HepG2 (cell line): Measurements from ENCODE around the gene PPP1CB. TPM values are rescaled to one million over a fixed set of nuclear protein-coding genes. Genes with fewer than 3 reads are reported as not detected.

ENCODE experiments used
- FOXA3 ChIP-seq: IDR thresholded peaks from 2 replicates; pipeline ENCODE4 v1.6.1; 2016; ENCODE audit warnings: missing genetic modification reagents, missing compliant biosample characterization
- FOXM1 ChIP-seq: sonication (generic); formaldehyde crosslinking; IDR thresholded peaks from 2 replicates; pipeline ENCODE4 v1.5.0; 2020; ENCODE audit warnings: missing genetic modification reagents
- GFI1 ChIP-seq: sonication (generic); formaldehyde crosslinking; IDR thresholded peaks from 2 replicates; pipeline ENCODE4 v1.5.0; 2020; ENCODE audit warnings: missing genetic modification reagents, mild to moderate bottlenecking, borderline replicate concordance
- GPBP1L1 ChIP-seq: sonication (generic); formaldehyde crosslinking; IDR thresholded peaks from 2 replicates; pipeline ENCODE4 v1.5.0; 2020; ENCODE audit warnings: mild to moderate bottlenecking, missing genetic modification reagents
- LRRFIP1 ChIP-seq: sonication (generic); formaldehyde crosslinking; conservative IDR thresholded peaks from 2 replicates; pipeline ENCODE4 v1.4.0; 2020; ENCODE audit warnings: missing genetic modification reagents
- MEIS1 ChIP-seq: sonication (generic); formaldehyde crosslinking; IDR thresholded peaks from 2 replicates; pipeline ENCODE4 v1.9.0; 2021; ENCODE audit warnings: mild to moderate bottlenecking, missing genetic modification reagents, moderate library complexity, borderline replicate concordance
- NCOA1 ChIP-seq: sonication (generic); formaldehyde crosslinking; IDR thresholded peaks from 2 replicates; pipeline ENCODE4 v1.9.0; 2021; ENCODE audit warnings: missing genetic modification reagents
- NFE2L1 ChIP-seq: sonication (generic); formaldehyde crosslinking; IDR thresholded peaks from 2 replicates; pipeline ENCODE4 v1.4.0; 2020; ENCODE audit warnings: missing genetic modification reagents, mild to moderate bottlenecking, borderline replicate concordance
- PRPF4 ChIP-seq: fragments of 200-400 bp; formaldehyde crosslinking; IDR thresholded peaks from 2 replicates; pipeline ENCODE4 v1.6.1; 2016; ENCODE audit warnings: low read length, low read depth; ENCODE audit not compliant: poor library complexity, severe bottlenecking
- SAFB2 ChIP-seq: sonication (generic); formaldehyde crosslinking; IDR thresholded peaks from 2 replicates; pipeline ENCODE4 v1.5.1; 2020; ENCODE audit warnings: missing genetic modification reagents, low read depth, mild to moderate bottlenecking, borderline replicate concordance
- polyA plus RNA-seq, 8 experiments: library from polyadenylated mRNA; depleted of rRNA in 3 of 8; stranded (reverse) in 7 of 8; unstranded in 1 of 8; fragments of >200 nt; fragmentation: Illumina TruSeq in 4 of 8; extraction: Trizol in 4 of 8; gene quantifications; 2 replicates each; pipeline versions ENCODE4 v1.2.1 to v1.2.3, GENCODE V29; 2011 to 2016; ENCODE audit warnings: low read depth in 4 of 8, missing spikeins in 1 of 8, mixed read lengths in 1 of 8; ENCODE audit not compliant: insufficient read depth in 1 of 8
- total RNA-seq, 5 experiments: library from RNA; depleted of rRNA; stranded (reverse); fragments of >200 nt; fragmentation: Illumina TruSeq; extraction: Trizol; gene quantifications; 2 replicates each; pipeline ENCODE4 v1.2.3, GENCODE V29; 2016; ENCODE audit warnings: low read depth in 1 of 5
- TF ChIP-seq, protein P1 (sequence below): sonication (generic); formaldehyde crosslinking; IDR thresholded peaks from 2 replicates; pipeline ENCODE4 v1.5.1; 2020; ENCODE audit warnings: mild to moderate bottlenecking, missing genetic modification reagents, moderate library complexity
- TF ChIP-seq, protein P2 (sequence below): sonication (generic); formaldehyde crosslinking; conservative IDR thresholded peaks from 2 replicates; pipeline ENCODE4 v1.4.0; 2020; ENCODE audit warnings: missing genetic modification reagents
- TF ChIP-seq, protein P3 (sequence below): sonication (generic); formaldehyde crosslinking; IDR thresholded peaks from 2 replicates; pipeline ENCODE4 v1.5.1; 2020; ENCODE audit warnings: mild to moderate bottlenecking, missing genetic modification reagents
- TF ChIP-seq, protein P4 (sequence below): sonication (generic); formaldehyde crosslinking; IDR thresholded peaks from 2 replicates; pipeline ENCODE4 v1.8.1; 2023; ENCODE audit warnings: mild to moderate bottlenecking, missing genetic modification reagents, borderline replicate concordance

PPP1CB gene
- total and polyA plus RNA-seq, 2 of the 13 experiments (the other 11 are each of a cell fraction or from before 2014, with no cell fraction given), result 46.9 to 109 TPM

GRCh38 chr2:28702415-28702861 is 49.2 kb upstream of the PPP1CB start (continued):
- TF ChIP-seq, protein P1, sequence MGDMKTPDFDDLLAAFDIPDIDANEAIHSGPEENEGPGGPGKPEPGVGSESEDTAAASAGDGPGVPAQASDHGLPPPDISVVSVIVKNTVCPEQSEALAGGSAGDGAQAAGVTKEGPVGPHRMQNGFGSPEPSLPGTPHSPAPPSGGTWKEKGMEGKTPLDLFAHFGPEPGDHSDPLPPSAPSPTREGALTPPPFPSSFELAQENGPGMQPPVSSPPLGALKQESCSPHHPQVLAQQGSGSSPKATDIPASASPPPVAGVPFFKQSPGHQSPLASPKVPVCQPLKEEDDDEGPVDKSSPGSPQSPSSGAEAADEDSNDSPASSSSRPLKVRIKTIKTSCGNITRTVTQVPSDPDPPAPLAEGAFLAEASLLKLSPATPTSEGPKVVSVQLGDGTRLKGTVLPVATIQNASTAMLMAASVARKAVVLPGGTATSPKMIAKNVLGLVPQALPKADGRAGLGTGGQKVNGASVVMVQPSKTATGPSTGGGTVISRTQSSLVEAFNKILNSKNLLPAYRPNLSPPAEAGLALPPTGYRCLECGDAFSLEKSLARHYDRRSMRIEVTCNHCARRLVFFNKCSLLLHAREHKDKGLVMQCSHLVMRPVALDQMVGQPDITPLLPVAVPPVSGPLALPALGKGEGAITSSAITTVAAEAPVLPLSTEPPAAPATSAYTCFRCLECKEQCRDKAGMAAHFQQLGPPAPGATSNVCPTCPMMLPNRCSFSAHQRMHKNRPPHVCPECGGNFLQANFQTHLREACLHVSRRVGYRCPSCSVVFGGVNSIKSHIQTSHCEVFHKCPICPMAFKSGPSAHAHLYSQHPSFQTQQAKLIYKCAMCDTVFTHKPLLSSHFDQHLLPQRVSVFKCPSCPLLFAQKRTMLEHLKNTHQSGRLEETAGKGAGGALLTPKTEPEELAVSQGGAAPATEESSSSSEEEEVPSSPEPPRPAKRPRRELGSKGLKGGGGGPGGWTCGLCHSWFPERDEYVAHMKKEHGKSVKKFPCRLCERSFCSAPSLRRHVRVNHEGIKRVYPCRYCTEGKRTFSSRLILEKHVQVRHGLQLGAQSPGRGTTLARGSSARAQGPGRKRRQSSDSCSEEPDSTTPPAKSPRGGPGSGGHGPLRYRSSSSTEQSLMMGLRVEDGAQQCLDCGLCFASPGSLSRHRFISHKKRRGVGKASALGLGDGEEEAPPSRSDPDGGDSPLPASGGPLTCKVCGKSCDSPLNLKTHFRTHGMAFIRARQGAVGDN (CRISPR knock-in tag), result no peak
- TF ChIP-seq GFI1 (CRISPR knock-in tag), result no peak
- no peak for TF ChIP-seq FOXM1 (CRISPR knock-in tag)
- TF ChIP-seq, protein P2, sequence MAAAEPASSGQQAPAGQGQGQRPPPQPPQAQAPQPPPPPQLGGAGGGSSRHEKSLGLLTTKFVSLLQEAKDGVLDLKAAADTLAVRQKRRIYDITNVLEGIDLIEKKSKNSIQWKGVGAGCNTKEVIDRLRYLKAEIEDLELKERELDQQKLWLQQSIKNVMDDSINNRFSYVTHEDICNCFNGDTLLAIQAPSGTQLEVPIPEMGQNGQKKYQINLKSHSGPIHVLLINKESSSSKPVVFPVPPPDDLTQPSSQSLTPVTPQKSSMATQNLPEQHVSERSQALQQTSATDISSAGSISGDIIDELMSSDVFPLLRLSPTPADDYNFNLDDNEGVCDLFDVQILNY (CRISPR knock-in tag), result no peak
- TF ChIP-seq, protein P3, sequence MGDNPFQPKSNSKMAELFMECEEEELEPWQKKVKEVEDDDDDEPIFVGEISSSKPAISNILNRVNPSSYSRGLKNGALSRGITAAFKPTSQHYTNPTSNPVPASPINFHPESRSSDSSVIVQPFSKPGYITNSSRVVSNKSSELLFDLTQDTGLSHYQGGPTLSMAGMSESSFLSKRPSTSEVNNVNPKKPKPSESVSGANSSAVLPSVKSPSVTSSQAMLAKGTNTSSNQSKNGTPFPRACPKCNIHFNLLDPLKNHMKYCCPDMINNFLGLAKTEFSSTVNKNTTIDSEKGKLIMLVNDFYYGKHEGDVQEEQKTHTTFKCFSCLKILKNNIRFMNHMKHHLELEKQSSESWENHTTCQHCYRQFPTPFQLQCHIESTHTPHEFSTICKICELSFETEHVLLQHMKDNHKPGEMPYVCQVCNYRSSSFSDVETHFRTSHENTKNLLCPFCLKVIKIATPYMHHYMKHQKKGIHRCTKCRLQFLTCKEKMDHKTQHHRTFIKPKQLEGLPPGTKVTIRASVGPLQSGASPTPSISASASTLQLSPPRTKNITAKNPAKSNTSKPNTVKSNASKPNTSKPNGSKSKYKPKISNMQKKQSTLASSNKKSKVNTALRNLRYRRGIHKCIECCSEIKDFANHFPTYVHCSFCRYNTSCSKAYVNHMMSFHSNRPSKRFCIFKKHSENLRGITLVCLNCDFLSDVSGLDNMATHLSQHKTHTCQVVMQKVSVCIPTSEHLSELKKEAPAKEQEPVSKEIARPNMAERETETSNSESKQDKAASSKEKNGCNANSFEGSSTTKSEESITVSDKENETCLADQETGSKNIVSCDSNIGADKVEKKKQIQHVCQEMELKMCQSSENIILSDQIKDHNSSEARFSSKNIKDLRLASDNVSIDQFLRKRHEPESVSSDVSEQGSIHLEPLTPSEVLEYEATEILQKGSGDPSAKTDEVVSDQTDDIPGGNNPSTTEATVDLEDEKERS (CRISPR knock-in tag), result no peak
- TF ChIP-seq NFE2L1 (CRISPR knock-in tag), result no peak
- TF ChIP-seq FOXA3 (CRISPR knock-in tag), result 0 out of 2 replicates have a peak, but pooled peaks have one; percentile 44
- TF ChIP-seq LRRFIP1 (CRISPR knock-in tag), result no peak
- TF ChIP-seq PRPF4, result no peak
- TF ChIP-seq NCOA1 (CRISPR knock-in tag), result no peak
- TF ChIP-seq MEIS1 (CRISPR knock-in tag), result peak; percentile 27; the same call in 1 of the 2 replicates
- TF ChIP-seq, protein P4, sequence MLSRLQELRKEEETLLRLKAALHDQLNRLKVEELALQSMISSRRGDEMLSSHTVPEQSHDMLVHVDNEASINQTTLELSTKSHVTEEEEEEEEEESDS (CRISPR knock-in tag), result no peak
- TF ChIP-seq SAFB2 (CRISPR knock-in tag), result no peak
- TF ChIP-seq GPBP1L1 (CRISPR knock-in tag), result no peak
